Activated naive CD4-positive, alpha-beta T cell treated with anti-CD3 and anti-CD28 coated beads, Interleukin-2, amount 10 ng/mL, durations not matched to agents 5 hours and 36 hours (primary cell): ENCODE measurements around the gene ACTA1. TPM values are rescaled to one million over a fixed set of nuclear protein-coding genes. Genes with fewer than 3 reads are reported as not detected.

ENCODE experiments used
- total RNA-seq, 2 experiments: library from RNA; stranded (reverse); gene quantifications; one replicate each; pipeline ENCODE4 v1.2.3, GENCODE V29; 2021

ACTA1 gene
- not detected for total RNA-seq

GRCh38 chr1:229434005-229434640 lies at the start of gene ACTA1:
ACTA1 (minus strand) TSS chr1:229434094; CDS start chr1:229433115, 979 bp downstream.

Other genes with a start within 250 kb of the ACTA1 start
- gene RAB4A, start 163.0 kb downstream of the ACTA1 start, total RNA-seq = 10 to 100 TPM; 47.7 to 51.4 TPM
- 1 to 10 TPM; 8.7 to 8.9 TPM for gene CCSAP, start 91.0 kb downstream of the ACTA1 start, total RNA-seq
- 10 to 100 TPM; 35.5 to 38.1 TPM for gene NUP133, start 74.2 kb upstream of the ACTA1 start, total RNA-seq
- 10 to 100 TPM; 27.1 to 28.3 TPM for gene ABCB10, start 124.6 kb upstream of the ACTA1 start, total RNA-seq
- 10 to 100 TPM; 21.2 to 22.1 TPM for gene TAF5L, start 192.0 kb upstream of the ACTA1 start, total RNA-seq
- gene URB2, start 192.2 kb upstream of the ACTA1 start, total RNA-seq = 10 to 100 TPM; 11.6 to 12.3 TPM